ENCODE data around the gene PRDM16. TPM values are rescaled to one million over a fixed set of nuclear protein-coding genes. Genes with fewer than 3 reads are reported as not detected.

Gene PRDM16
- total RNA-seq, 2 experiments from 2014 or later = not detected

DNA sequence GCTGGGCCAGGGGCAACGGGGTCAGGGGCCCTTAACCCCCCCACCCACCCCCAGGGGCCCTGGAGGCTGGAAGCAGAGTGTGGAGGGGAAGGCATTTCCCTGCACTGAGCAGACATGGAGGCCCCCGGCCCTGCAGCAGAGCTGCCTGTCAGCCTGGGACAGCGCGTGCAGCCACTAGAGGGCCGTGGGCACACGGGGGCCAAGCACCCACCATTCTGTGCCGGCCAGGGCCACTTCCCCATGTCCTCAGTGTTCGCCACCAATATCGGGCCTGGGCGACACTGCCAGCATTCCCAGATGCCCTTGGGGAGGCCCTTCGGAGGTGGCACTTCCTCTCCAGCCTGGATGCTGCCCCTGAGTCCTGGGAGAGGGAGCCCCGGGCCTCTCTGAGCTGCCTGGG lies 362.3 kb downstream of the PRDM16 start:
- Histone ChIP-seq H3K4me3 (ENCODE audit: low read depth, low read length, poor library complexity, severe bottlenecking) (no peak overlapping the region), H3K27ac (ENCODE audit: low read depth, low read length, poor library complexity, severe bottlenecking) (no peak overlapping the region), H4K20me1 (ENCODE audit: insufficient read depth, low read length) (no peaks in the 10 kb centered on the region), H3K36me3 (ENCODE audit: insufficient read depth, low read length) (no peaks in the 10 kb centered on the region), H3K79me2 (ENCODE audit: insufficient read depth, low read depth, low read length) (no peaks in the 10 kb centered on the region), H3K9me3 (ENCODE audit: low read length) (no peaks in the 10 kb centered on the region), H3K4me2 (ENCODE audit: low read length) (no peak overlapping the region), H2AFZ (ENCODE audit: low read length) (no peak overlapping the region), H3K9me2 (ENCODE audit: insufficient read depth, low read length) (no peaks in the 10 kb centered on the region), H3K4me1 (ENCODE audit: insufficient read depth, low read length, poor library complexity, severe bottlenecking) (no peaks in the 10 kb centered on the region)
- BruUV-seq (replicated peaks) = no TSS peak
- ChIA-PET CTCF (ENCODE audit: unreplicated experiment) (no interaction called here), POLR2A (no interaction called here)
- TF ChIP-seq EZH2phosphoT487 (IDR thresholded peaks at IDR 0.05; ENCODE audit: borderline replicate concordance, low read depth, low read length) = no peak
- TF ChIP-seq, protein P1, sequence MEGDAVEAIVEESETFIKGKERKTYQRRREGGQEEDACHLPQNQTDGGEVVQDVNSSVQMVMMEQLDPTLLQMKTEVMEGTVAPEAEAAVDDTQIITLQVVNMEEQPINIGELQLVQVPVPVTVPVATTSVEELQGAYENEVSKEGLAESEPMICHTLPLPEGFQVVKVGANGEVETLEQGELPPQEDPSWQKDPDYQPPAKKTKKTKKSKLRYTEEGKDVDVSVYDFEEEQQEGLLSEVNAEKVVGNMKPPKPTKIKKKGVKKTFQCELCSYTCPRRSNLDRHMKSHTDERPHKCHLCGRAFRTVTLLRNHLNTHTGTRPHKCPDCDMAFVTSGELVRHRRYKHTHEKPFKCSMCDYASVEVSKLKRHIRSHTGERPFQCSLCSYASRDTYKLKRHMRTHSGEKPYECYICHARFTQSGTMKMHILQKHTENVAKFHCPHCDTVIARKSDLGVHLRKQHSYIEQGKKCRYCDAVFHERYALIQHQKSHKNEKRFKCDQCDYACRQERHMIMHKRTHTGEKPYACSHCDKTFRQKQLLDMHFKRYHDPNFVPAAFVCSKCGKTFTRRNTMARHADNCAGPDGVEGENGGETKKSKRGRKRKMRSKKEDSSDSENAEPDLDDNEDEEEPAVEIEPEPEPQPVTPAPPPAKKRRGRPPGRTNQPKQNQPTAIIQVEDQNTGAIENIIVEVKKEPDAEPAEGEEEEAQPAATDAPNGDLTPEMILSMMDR (conservative IDR thresholded peaks at IDR 0.05; ENCODE audit: low read length) = peak; percentile 49; the same call in 1 of the 2 replicates
- intact Hi-C loops (cut with micrococcal nuclease; ENCODE audit: unreplicated experiment) = no loop called here
- DNase-seq (ENCODE audit: low spot score) = no peak

DNA sequence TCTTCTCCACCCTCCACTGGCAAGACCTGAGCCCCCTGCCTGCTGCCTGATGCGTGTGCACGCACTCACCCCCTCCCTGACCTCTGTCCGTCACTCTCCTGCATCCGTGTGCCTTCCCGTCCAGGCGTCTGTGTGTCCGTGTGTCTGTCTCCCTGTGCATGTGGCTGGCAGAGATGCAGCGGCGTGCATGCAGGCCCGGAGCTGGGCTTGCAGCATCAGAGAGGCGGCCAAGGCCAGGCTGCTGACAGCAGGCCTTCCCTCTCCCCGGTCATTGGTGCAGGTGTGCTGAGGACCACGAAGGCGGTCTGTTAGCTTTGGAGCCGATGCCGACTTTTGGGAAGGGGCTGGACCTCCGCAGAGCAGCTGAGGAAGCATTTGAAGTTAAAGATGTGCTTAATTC lies 362.7 kb downstream of the PRDM16 start:
- intact Hi-C loops (cut with micrococcal nuclease; ENCODE audit: unreplicated experiment) = no loop called here
- H2AFZ ChIP-seq (ENCODE audit: low read length) = no peak overlapping the region
- POLR2A ChIA-PET = no interaction called here
- H3K79me2 ChIP-seq (ENCODE audit: insufficient read depth, low read depth, low read length) = no peaks in the 10 kb centered on the region
- H3K4me3 ChIP-seq (ENCODE audit: low read depth, low read length, poor library complexity, severe bottlenecking) = no peak overlapping the region
- no peak overlapping the region for H3K27ac ChIP-seq (ENCODE audit: low read depth, low read length, poor library complexity, severe bottlenecking)
- CTCF ChIA-PET (ENCODE audit: unreplicated experiment) = no interaction called here
- no peak overlapping the region for H3K4me2 ChIP-seq (ENCODE audit: low read length)
- DNase-seq (ENCODE audit: low spot score) = no peak
- no peak for TF ChIP-seq EZH2phosphoT487 (IDR thresholded peaks at IDR 0.05; ENCODE audit: borderline replicate concordance, low read depth, low read length)
- TF ChIP-seq, protein P1 (conservative IDR thresholded peaks at IDR 0.05; ENCODE audit: low read length) = 0 out of 2 replicates have a peak, but pooled peaks have one; percentile 11
- no peaks in the 10 kb centered on the region for H3K9me2 ChIP-seq (ENCODE audit: insufficient read depth, low read length)
- no peaks in the 10 kb centered on the region for H3K9me3 ChIP-seq (ENCODE audit: low read length)
- no peaks in the 10 kb centered on the region for H3K4me1 ChIP-seq (ENCODE audit: insufficient read depth, low read length, poor library complexity, severe bottlenecking)
- no peaks in the 10 kb centered on the region for H3K36me3 ChIP-seq (ENCODE audit: insufficient read depth, low read length)
- no TSS peak for BruUV-seq (replicated peaks)
- H4K20me1 ChIP-seq (ENCODE audit: insufficient read depth, low read length) = no peaks in the 10 kb centered on the region

DNA sequence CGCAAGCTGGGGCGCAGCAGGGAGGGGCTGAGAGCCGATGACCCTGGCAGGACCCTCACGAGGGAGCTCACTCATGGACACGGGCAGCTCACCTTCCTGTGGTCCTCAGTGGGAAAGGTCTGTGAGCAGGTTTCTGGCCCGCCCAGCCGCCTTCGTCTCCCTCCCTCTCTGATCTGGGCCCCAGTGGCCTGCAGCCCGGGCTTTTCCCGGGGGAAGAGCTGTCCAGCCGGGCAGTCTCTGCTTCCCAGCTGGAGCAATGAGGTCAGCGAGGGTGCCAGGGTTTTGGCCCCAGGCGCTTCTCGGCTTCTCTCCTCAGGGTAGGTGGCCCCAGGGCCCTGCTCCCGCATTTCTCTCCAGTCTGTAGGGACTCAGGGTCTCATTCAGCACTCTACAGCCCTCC lies 363.3 kb downstream of the PRDM16 start:
- ChIA-PET POLR2A (no interaction called here), CTCF (ENCODE audit: unreplicated experiment) (no interaction called here)
- Histone ChIP-seq H3K9me3 (ENCODE audit: low read length) (no peaks in the 10 kb centered on the region), H3K4me2 (ENCODE audit: low read length) (no peak overlapping the region), H3K4me3 (ENCODE audit: low read depth, low read length, poor library complexity, severe bottlenecking) (no peak overlapping the region), H2AFZ (ENCODE audit: low read length) (no peak overlapping the region), H3K4me1 (ENCODE audit: insufficient read depth, low read length, poor library complexity, severe bottlenecking) (no peaks in the 10 kb centered on the region), H3K79me2 (ENCODE audit: insufficient read depth, low read depth, low read length) (no peaks in the 10 kb centered on the region), H4K20me1 (ENCODE audit: insufficient read depth, low read length) (no peaks in the 10 kb centered on the region), H3K27ac (ENCODE audit: low read depth, low read length, poor library complexity, severe bottlenecking) (no peak overlapping the region), H3K36me3 (ENCODE audit: insufficient read depth, low read length) (no peaks in the 10 kb centered on the region), H3K9me2 (ENCODE audit: insufficient read depth, low read length) (no peaks in the 10 kb centered on the region)
- TF ChIP-seq, protein P1 (conservative IDR thresholded peaks at IDR 0.05; ENCODE audit: low read length) = no peak
- TF ChIP-seq EZH2phosphoT487 (IDR thresholded peaks at IDR 0.05; ENCODE audit: borderline replicate concordance, low read depth, low read length) = no peak
- intact Hi-C loops (cut with micrococcal nuclease; ENCODE audit: unreplicated experiment) = no loop called here
- BruUV-seq (replicated peaks) = no TSS peak
- DNase-seq (ENCODE audit: low spot score) = no peak
